Activated CD4-positive, alpha-beta T cell treated with anti-CD3 and anti-CD28 coated beads, Interleukin-2, amount 50 U/mL, for 1 hour (primary cell): ENCODE measurements around the gene QRFP.
"Not testable (repeated sequence)": the region's sequence is repeated elsewhere in the genome, so short reads cannot be mapped to it uniquely, and the experiment has no call there.

ENCODE experiments used
- DNase-seq: peaks from one replicate; pipeline ENCODE4 v3.0.0-alpha.2; 2020

The QRFP gene

DNA sequence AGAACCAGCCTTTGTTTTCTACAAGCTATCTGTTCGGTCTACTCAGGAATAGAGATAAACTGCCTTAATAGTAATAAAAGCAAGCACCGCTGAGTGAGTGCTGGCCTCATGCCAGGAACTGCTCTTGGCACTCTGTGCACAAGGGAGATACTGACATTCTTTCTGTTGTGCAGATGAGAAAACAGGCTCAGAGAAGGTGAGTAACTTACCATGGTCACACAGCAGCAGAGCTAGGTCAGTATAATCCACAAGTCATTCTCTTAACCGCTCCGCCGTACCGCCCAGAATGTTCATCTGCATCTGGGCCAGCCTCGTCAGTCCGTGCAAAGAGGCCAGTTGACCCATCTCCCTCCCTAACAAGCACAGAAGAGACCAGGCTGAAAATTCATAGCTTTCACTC lies 27.4 kb downstream of the QRFP start:
- no peak for DNase-seq

DNA sequence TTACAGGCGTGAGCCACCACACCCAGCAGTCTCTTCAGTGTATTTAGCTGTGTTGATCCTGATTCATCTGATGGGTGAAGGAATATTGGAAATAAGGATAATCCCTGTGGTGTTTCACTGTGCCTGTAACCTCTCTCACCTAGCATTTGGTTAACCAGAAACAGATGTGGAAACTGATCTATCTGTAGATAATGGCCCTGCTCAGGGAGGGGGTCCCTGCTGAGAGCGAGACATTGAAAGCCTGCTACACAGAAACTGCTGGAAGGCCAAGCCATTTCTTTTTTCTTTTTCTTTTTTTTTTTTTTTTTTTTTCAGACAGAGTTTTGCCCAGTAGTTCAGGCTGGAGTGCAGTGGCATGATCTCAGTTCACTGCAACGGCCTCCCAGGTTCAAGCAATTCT lies 28.4 kb downstream of the QRFP start:
- no peak for DNase-seq

DNA sequence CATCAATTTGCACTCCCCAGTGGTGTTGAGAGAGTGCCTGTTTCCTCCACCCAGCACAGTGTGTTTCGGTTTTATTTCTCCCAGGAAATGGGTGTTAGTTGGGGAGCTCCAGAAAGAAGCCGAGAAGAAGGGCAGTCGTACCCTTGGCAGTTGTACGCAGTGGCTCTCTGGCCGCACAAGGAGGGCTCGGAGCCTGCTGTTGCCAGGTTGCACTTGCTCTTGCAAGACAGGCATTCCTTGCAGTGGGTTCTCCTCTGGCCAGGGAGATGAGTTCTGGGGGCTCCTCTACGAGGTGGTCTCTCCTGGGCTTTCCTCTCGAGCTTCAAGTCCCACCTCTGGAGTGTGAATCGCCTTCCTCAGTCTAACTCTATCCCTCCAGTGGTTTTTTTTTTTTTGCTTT lies 29.1 kb downstream of the QRFP start:
- DNase-seq: no peak

DNA sequence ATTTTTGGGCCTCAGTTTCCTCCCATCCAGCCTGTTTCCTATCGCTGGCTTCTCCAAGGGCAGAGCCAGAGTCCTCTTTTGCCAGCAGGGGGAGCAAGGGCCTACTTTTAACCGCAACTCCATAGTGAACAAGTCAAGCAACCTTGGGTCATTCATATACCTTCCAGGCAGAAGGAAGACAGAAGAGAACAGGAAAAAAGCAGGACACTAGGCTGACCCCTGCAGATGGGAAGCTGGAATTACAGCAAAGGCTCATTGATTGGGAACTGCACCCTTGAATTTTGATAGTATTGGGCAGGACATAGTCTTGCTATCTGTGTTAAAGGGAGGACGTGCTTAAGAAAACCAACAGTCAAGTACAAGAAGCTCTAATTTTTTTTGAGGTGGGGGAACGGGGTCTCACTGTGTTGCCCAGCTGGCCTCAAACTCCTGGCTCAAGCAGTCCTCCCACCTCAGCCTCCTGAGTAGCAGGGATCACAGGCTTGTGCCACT lies 30.1 kb downstream of the QRFP start:
- DNase-seq: peak; percentile 46

DNA sequence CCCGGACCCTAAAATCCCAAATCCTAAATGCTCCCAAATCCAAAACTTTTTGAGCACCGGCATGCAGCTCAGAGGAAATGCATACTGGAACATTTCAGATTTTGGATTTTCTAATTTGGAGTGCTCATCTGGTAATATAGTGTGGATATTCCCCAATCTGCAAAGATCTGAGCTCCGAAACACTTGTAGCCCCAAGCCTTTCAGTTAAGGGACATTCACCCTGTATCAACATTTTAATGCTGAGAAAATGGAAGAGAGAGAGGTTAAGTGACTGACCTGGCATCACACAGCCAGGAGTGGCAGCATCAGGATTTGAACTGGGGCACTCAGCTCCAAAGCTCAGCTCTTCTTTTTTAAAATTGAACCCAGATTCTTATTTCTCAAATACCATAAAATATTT lies 30.7 kb downstream of the QRFP start:
- DNase-seq: no peak

DNA sequence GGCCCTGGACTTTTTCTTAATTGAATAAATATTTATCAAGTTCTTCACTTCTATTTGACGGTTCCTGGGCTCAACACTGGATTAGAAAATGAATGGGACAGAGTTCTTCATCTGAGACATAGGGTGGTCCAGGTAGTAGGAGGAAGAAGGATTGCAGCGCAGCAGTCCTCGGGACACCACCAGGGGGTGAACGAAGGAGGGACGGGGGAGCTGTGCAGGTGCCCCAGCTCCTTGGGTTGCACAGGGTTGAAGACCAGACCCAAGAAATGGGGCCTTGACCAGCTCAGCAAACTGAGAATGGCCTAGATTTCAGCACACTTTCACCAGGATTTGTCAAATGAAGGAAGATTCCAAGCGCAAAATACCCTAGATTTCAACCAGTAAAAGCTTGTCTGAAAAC lies 32.1 kb downstream of the QRFP start:
- no peak for DNase-seq

DNA sequence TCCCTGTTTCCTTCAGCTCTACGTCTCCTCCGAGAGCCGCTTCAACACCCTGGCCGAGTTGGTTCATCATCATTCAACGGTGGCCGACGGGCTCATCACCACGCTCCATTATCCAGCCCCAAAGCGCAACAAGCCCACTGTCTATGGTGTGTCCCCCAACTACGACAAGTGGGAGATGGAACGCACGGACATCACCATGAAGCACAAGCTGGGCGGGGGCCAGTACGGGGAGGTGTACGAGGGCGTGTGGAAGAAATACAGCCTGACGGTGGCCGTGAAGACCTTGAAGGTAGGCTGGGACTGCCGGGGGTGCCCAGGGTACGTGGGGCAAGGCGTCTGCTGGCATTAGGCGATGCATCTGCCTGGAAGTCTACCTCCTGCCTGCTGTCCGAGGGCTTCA lies 33.9 kb downstream of the QRFP start:
- DNase-seq: no peak

DNA sequence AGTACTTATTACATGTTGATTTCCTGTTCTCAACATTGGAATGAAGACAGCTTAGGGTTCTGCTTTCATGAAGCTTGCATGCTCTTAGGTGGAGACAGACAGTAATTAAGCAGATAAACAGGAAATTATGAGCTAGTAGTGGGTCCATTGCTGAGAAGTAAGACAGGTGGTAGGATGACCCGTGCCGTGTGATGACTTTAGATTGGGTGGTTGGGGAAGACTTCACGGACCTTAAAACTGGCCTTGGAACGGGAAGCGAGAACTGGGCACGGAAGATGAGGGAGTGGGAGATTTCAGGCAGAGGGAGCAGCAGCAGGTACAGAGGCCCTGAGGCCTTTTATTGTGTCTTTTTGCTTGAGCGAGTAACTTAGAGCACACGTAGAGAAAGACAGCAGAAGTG lies 34.4 kb downstream of the QRFP start:
- no peak for DNase-seq

DNA sequence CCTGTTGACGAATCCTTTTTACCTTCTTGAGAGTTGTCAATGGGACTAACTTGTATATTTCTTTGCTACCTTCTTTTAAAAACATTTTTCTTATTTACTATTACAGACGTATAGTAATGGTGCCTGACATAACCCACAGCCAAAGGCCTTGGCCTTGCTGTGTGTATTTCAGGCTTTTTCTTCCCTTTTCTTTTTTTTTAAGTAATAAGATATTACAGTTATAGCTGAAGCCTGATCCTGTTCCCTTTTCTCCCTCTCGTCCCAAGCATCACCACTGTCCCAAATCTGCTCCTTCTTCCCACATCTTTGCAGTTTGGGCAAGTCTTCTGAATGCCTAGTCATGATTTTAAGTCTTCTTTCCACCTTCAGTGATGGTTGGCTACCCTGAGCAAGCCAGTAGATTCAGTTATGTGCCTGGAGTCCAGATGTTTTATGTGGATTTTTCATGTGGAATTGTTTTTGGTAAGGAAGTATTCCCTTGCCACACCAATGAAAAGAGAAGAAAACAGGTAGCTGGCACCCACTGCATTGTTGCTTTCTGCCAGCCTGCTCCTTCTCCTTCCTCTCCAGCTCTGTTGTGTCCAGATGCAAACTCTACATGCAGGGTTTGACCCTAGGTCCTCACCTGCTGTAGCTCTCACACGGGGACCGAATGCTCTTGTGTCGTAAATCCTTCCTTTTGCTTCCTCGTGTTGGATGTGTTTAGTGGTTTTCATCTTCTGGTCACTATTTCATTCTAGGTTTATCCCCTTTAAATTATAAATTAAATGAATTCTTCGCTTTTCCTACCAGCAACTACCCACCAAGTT lies 35.0 kb downstream of the QRFP start:
- DNase-seq: no peak

DNA sequence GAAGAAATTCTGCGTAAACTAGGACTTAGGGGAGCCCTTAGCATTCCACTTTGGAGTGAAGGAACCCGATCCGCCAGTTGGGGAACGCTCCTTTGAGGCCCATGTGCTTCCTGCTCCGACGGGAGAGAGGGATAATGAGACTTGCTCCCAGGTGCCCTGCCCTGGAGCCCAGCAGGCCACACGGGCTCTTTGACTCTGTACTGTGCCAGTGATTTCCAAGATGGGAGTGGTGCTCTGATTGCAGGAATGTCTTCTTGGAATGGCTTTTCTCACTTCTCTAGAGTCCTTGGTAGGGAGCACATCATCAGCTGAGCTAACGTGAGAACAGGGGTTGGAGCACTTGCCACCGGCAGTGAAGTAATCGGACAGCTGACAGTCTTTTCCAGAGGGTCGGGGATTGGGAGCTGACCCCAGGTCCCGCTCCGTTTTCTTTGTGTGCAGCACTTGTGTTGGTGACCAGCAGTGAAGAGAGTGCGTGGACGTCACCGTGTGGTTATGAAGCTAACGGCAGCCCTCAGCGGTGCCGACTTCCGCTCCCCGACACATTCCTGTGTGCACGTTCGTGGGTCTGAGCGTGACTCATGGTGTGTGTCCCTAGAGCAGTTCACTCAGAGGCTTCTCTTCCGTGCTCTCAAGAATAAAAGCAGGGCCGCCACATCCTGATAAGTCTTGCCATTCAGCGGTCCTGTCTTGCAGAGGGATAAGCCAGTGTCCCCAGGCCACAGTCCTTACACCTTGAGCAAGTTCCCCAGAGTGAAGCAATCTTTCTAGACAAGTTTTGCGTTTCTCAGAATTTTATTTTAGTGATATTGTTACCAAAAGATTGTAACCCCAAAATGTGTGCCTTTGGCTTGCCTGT lies 35.9 kb downstream of the QRFP start:
- DNase-seq: no peak

DNA sequence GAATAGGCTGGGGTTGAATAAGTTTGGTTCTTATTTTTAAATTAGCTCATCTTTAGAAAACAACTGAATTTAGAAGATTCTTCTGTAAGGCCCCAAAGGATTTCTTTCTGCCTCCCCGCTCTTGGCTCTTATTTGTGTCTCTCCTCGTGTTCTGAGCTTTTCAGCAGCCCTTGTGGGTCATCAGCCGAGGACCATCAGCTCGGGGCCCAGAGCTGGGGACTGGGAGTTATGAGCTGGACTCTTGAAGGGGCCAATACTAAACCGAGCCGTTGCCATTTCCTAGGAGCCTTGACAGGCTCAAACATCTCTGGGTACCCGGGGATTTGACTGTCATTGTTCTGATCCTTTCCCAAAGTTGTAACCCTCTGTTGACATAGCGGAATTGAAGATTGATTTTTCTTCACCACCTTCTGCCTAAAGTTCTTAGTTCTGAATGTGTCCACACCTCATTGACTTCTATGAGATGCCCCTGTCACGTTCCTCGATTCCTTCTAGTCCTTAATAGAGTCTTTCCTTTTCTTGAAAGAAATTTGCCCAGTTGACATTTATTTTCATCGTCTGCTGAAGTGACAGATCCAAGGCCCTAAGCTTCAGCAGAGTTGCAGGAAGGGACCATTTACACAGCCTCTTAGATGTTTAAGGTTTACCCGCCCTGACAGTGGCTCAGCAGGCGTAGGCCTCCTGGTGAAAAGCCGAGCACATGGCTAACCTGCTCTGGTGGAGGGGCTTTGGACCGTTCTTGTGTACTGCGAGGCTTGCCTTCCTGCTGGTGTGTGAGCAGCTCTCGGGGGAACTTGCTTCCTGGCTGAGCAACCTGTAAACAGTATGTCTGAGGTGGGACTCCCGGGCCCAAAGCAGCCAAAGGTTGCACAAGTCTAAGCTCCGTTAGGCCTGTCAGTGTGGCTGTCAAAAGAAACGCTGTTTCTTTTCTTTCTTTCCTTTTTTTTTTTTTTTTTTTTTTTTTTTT lies 37.6 kb downstream of the QRFP start:
- DNase-seq: no peak

DNA sequence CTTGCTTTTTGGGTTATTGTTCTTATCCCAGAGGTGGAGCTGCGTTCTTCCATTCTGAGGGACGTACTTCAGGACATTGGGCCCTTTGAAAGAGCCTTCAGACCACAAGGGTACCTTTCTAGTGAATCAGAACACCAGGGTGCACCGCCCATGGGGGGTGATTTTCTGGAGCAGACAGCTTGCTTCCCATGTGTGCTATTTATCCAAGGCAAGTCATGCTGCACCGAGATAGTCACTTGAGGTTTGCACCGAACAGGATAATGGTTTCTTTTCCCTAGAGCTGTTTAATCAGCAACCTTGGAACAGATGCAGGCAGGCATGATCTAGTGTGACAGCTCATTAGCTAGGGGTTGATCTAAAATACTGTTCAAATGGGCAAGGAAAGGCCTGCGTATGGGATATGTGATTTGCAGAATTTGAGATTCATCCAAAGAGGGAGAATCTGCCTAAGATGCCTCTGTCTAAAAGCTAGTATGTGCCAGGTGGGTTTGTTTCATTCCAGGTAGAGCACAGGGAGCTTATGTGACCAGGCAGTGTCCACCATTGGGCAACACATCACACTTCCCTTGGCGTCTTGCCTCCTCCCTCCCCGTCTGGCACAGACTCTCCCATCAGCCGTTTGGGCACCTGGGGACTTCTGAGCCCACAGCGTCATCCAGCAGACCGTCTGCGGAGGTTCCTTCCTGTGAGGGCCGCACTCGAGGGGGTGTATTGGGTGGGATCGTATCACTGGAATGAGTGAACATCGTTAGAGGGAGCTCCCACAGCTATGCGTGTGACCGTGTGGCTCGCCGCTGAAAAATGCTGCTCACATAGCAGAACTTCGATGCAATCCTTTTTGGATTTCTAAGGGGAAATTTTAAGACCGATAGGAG lies 38.5 kb downstream of the QRFP start:
- DNase-seq: no peak

DNA sequence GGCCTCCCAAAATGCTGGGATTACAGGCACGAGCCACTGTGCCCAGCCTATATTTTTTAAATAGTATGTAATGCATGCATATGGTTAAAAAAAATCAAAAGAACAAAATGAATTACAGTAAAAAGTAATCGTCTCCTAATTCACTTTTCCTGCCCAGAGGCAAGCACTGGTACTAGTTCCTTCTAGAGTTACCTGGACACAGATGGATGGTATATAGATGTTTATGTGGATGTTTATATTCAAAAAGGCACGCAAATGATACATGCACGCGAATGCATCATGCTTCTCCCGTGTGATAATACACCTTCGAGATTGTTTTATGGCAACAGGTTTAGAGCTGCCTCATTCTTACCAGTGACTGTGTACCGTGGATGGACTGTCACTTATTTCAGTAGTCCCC lies 40.1 kb downstream of the QRFP start:
- no peak for DNase-seq

DNA sequence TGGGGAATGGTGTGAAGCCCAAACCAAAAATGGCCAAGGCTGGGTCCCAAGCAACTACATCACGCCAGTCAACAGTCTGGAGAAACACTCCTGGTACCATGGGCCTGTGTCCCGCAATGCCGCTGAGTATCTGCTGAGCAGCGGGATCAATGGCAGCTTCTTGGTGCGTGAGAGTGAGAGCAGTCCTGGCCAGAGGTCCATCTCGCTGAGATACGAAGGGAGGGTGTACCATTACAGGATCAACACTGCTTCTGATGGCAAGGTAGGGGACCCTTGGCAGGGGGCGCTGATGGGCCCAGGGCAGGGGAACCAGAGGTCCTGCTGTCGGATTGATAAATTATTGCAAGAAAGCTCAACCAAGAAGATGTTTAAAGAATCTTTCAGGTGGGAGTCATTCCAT lies 41.8 kb downstream of the QRFP start:
- DNase-seq: no peak

DNA sequence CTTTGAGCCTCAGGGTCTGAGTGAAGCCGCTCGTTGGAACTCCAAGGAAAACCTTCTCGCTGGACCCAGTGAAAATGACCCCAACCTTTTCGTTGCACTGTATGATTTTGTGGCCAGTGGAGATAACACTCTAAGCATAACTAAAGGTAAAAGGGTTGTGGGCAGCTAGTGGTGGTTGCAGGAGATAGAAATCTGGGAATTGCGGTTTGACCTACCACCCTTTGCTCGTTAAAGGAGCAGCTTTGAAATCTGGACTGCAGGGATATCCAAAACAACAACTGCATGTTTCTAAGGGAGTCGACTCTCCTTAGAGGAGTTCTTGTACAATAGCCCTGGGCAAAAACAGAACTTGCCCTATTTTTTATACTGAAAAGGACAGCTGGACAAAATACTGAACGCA lies 42.5 kb downstream of the QRFP start:
- DNase-seq: no peak

DNA sequence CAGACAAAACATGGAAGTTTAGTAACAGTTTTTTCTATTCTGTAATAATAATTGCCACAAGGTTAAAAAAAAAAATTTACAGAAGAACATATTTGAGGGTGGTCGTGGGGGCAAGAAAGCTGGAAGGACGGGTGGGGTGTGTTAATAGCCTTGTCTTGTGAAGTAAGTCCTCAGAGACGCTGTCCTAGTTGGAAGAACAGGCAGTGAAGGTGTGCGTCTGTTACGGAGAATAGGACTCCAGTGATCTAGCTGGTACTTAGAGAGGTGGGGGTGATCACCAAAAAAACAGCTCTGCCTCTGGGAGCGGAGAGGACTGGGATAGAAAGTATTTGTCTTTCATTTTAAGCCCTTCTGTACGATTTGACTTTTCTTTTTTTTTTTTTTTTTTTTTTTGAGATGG lies 43.8 kb downstream of the QRFP start:
- DNase-seq: no peak

DNA sequence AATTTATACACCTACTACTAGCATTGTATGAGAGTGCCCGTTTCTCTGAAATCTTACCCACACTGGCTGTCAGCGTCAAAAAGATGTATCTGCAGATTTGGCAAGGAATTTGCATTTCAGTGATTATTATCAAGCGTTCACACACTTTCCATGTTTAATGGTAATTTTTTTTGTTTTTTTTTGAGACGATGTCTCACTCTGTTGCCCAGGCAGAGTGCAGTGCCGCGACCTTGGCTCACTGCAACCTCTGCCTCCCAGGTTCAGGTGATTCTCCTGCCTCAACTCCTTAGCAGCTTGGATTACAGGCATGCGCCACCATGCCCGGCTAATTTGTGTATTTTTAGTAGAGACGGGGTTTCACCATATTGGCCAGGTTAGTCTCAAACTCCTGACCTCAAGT lies 47.3 kb downstream of the QRFP start:
- DNase-seq: no peak

DNA sequence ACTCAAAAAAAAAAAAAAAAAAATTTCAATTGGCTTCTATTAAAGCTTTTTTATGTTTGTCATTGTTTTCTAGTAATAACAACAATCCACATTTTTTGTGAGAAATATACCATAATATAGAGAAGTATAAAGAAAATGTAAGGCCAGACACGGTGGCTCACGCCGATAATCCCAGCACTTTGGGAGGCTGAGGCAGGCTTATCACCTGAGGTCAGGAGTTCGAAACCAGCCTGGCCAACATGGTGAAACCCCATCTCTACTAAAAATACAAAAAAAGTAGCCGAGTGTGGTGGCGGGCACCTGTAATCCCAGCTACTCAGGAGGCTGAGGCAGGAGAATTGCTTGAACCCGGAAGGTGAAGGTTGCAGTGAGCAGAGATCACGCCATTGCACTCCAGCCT lies 48.1 kb downstream of the QRFP start:
- DNase-seq: not testable (repeated sequence)

DNA sequence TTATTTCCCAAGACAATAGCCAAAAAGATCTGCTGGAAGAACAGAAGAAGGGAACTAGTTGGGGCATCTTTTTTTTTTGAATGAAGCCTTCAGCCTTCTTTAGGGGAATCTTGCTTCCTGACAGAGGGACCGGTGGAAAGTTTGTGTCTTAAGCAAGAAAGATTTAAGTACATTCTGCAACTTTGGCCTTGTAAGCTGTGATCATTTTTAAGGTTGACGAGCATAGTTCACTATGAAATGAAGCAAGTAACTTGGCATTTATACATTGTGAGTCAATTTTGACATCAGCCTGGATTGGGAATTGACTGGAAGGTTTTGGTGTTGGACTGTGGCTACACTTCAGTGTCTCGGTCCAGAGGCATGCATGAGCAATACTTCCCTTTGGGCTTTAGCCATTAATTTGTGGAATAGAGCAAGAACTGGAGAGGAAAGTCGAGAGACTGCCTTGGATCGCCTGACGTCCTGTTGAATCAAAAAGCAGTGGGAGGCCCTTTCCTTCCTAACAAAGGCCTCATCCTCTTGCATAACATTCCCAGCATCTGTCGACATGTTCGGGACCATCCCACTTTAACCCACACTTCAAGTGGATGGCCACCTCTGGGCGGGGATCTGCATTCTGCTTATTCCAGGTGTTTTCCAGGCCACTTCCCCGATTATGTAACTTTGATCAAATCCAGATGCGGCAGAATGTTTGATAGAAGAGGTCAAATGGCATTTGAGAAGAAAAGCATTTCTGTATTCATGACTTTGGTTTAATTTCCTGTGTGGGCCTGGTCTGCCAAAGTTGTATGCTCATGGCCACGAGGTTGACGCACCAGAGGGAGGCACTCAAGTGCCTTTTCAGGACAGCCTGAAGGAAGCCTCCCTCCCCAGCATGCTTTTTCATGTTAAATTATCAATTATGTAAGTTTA lies 49.0 kb downstream of the QRFP start:
- no peak for DNase-seq

DNA sequence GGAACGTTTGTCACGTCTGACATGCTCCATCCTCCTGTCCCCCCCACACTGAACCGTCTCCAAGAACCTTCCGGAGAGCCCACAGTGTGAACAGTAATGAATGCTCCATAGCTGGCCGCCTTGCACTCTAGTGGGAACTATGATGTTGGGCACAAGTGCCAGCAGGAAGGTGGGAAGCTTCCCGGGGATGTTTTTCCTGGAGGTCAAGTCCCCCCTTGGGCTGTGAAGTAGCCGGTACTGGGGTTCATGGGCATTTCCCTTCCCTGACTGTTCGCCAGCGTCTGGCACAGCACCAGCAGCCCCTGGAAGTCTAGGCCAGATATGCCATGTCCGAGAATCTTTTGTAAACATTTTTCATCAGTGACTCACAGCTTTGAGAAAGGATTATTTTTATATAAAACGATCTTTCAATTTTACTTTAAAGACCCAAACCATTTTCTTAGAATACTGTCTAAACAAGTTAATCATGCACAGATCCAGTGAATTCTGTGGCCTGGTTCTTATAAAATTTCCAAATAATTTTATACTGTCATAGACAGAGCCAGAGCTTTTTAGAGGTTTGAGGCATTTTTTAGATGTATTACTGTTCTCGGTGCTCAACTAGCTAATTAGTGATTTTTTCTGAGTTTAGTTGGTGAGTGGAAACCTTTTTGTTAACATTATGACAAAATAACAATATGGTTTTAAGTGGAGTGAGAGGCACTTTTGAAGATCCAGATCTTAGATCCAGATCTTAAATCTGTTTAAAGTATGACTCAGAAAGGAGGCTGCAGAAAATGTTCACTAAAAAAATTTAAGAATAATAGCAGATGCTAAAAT lies 49.9 kb downstream of the QRFP start:
- no peak for DNase-seq
